GM18861 (cell line): Measurements from ENCODE around the gene NR1H4.
"Not testable (repeated sequence)": the region's sequence is repeated elsewhere in the genome, so short reads cannot be mapped to it uniquely, and the experiment has no call there.

Experiments
- ATAC-seq: cut with Tn5 transposase; IDR thresholded peaks from one replicate; pipeline ENCODE4 v1.9.1; 2021; ENCODE audit not compliant: unreplicated experiment

Gene NR1H4

GRCh38 chr12:100565987-100566545, 92.4 kb downstream of the NR1H4 start:
- no peak for ATAC-seq

- peak; percentile 94 for ATAC-seq
Observed at GRCh38 chr12:100566887-100567637, 93.4 kb downstream of the NR1H4 start.

GRCh38 chr12:100567945-100568344, 94.3 kb downstream of the NR1H4 start:
- ATAC-seq = no peak

- ATAC-seq = no peak
Observed at GRCh38 chr12:100572184-100572583, 98.5 kb downstream of the NR1H4 start.

GRCh38 chr12:100573292-100574186, 99.9 kb downstream of the NR1H4 start, which contains the start of gene GAS2L3:
Gene GAS2L3 (plus strand): TSS chr12:100573684. CDS start chr12:100594905, 21,221 bp downstream.
- peak; percentile 94 for ATAC-seq

GRCh38 chr12:100574187-100575074, 100.8 kb downstream of the NR1H4 start:
- no peak for ATAC-seq

GRCh38 chr12:100576331-100577036, 102.8 kb downstream of the NR1H4 start:
- no peak for ATAC-seq

GRCh38 chr12:100578923-100579322, 105.3 kb downstream of the NR1H4 start:
- ATAC-seq = no peak

- ATAC-seq = no peak
Observed at GRCh38 chr12:100579844-100580243, 106.2 kb downstream of the NR1H4 start.

- no peak for ATAC-seq
Observed at GRCh38 chr12:100584256-100584655, 110.6 kb downstream of the NR1H4 start.

GRCh38 chr12:100591979-100592378, 118.3 kb downstream of the NR1H4 start:
- ATAC-seq = no peak

GRCh38 chr12:100593490-100593889, 119.8 kb downstream of the NR1H4 start:
- no peak for ATAC-seq

- no peak for ATAC-seq
Observed at GRCh38 chr12:100601626-100602025, 128.0 kb downstream of the NR1H4 start.

- not testable (repeated sequence) for ATAC-seq
Observed at GRCh38 chr12:100602997-100603396, 129.3 kb downstream of the NR1H4 start.

GRCh38 chr12:100608776-100609175, 135.1 kb downstream of the NR1H4 start:
- ATAC-seq = no peak

GRCh38 chr12:100610666-100611430, 137.2 kb downstream of the NR1H4 start:
- no peak for ATAC-seq

GRCh38 chr12:100612606-100613005, 138.9 kb downstream of the NR1H4 start:
- no peak for ATAC-seq
